HepG2 (cell line): ENCODE results near the gene CDHR5. TPM values are rescaled to one million over a fixed set of nuclear protein-coding genes. Genes with fewer than 3 reads are reported as not detected.
A peak's percentile ranks its signal among the peaks of the same experiment; 100 is the strongest.

Source experiments
- DNMT1 ChIP-seq: sonication (generic); formaldehyde crosslinking; IDR thresholded peaks from 2 replicates; pipeline ENCODE4 v1.5.1; 2020; ENCODE audit warnings: mild to moderate bottlenecking, missing genetic modification reagents
- DPF2 ChIP-seq: sonication (generic); formaldehyde crosslinking; IDR thresholded peaks from 2 replicates; pipeline ENCODE4 v1.4.0; 2020; ENCODE audit warnings: mild to moderate bottlenecking, low read depth, missing genetic modification reagents, borderline replicate concordance
- FOXJ3 ChIP-seq: sonication (generic); formaldehyde crosslinking; IDR thresholded peaks from 2 replicates; pipeline ENCODE4 v1.4.0; 2020; ENCODE audit warnings: missing genetic modification reagents, mild to moderate bottlenecking, borderline replicate concordance
- GATAD2A ChIP-seq: IDR thresholded peaks from 2 replicates; pipeline ENCODE4 v1.6.1; 2016
- HNRNPL ChIP-seq: fragments of 200-400 bp; formaldehyde crosslinking; IDR thresholded peaks from 2 replicates; pipeline ENCODE4 v1.6.1; 2017; ENCODE audit warnings: mild to moderate bottlenecking, low read depth, low read length
- HOXA3 ChIP-seq: sonication (generic); formaldehyde crosslinking; IDR thresholded peaks from 2 replicates; pipeline ENCODE4 v1.5.0; 2020; ENCODE audit warnings: missing genetic modification reagents
- NONO ChIP-seq, 2 experiments: fragments of 450-650 bp in 1 of 2; sonication (generic) in 1 of 2; formaldehyde crosslinking in 1 of 2; IDR thresholded peaks in 1 of 2; conservative IDR thresholded peaks in 1 of 2; 2 replicates each; pipeline versions ENCODE4 v1.6.1 to v1.8.0; 2017 to 2022; ENCODE audit warnings: mild to moderate bottlenecking in 1 of 2, missing genetic modification reagents in 1 of 2, moderate library complexity in 1 of 2
- NR1H2 ChIP-seq: sonication (generic); formaldehyde crosslinking; IDR thresholded peaks from 2 replicates; pipeline ENCODE4 v1.8.1; 2022; ENCODE audit warnings: low read depth, missing genetic modification reagents, borderline replicate concordance
- NR2F1 ChIP-seq, 2 experiments: fragments of 450-650 bp in 1 of 2; formaldehyde crosslinking in 1 of 2; IDR thresholded peaks; 2 replicates each; pipeline versions ENCODE4 v1.5.0 to v1.6.1; 2016 to 2020; ENCODE audit warnings: mild to moderate bottlenecking in 1 of 2, missing compliant biosample characterization in 1 of 2, missing genetic modification reagents in 1 of 2, moderate library complexity in 1 of 2
- SAP130 ChIP-seq: IDR thresholded peaks from 2 replicates; pipeline ENCODE4 v1.6.1; 2016; ENCODE audit warnings: low read depth
- SNRNP70 ChIP-seq: fragments of 200-400 bp; formaldehyde crosslinking; IDR thresholded peaks from 2 replicates; pipeline ENCODE4 v1.6.1; 2017; ENCODE audit warnings: mild to moderate bottlenecking, low read depth, low read length, moderate library complexity
- XRCC5 ChIP-seq: fragments of 200-400 bp; formaldehyde crosslinking; optimal IDR thresholded peaks from 2 replicates; pipeline ENCODE3; 2017; ENCODE audit warnings: mild to moderate bottlenecking, low read length
- ZBTB38 ChIP-seq: sonication (generic); formaldehyde crosslinking; IDR thresholded peaks from 2 replicates; pipeline ENCODE4 v1.5.1; 2020; ENCODE audit warnings: mild to moderate bottlenecking, missing genetic modification reagents
- ZFP36L2 ChIP-seq: sonication (generic); formaldehyde crosslinking; IDR thresholded peaks from 2 replicates; pipeline ENCODE4 v1.4.0; 2020; ENCODE audit warnings: missing genetic modification reagents
- ZNF138 ChIP-seq: sonication (generic); formaldehyde crosslinking; IDR thresholded peaks from 2 replicates; pipeline ENCODE4 v1.5.0; 2020; ENCODE audit warnings: mild to moderate bottlenecking, low read depth, missing genetic modification reagents
- ZNF501 ChIP-seq: sonication (generic); formaldehyde crosslinking; IDR thresholded peaks from 2 replicates; pipeline ENCODE4 v1.5.1; 2020; ENCODE audit warnings: mild to moderate bottlenecking, moderate library complexity, missing genetic modification reagents
- ZNF614 ChIP-seq: IDR thresholded peaks from 2 replicates; pipeline ENCODE4 v1.6.1; 2018; ENCODE audit warnings: missing biosample characterization, missing genetic modification reagents, inconsistent platforms, borderline replicate concordance
- ZNF619 ChIP-seq: sonication (generic); formaldehyde crosslinking; IDR thresholded peaks from 2 replicates; pipeline ENCODE4 v1.4.0; 2020; ENCODE audit warnings: mild to moderate bottlenecking, missing genetic modification reagents
- ZNF674 ChIP-seq: sonication (generic); formaldehyde crosslinking; IDR thresholded peaks from 2 replicates; pipeline ENCODE4 v1.5.0; 2020; ENCODE audit warnings: low read depth, mild to moderate bottlenecking, missing genetic modification reagents
- polyA plus RNA-seq, 8 experiments: library from polyadenylated mRNA; depleted of rRNA in 3 of 8; stranded (reverse) in 7 of 8; unstranded in 1 of 8; fragments of >200 nt; fragmentation: Illumina TruSeq in 4 of 8; extraction: Trizol in 4 of 8; gene quantifications; 2 replicates each; pipeline versions ENCODE4 v1.2.1 to v1.2.3, GENCODE V29; 2011 to 2016; ENCODE audit warnings: low read depth in 4 of 8, missing spikeins in 1 of 8, mixed read lengths in 1 of 8; ENCODE audit not compliant: insufficient read depth in 1 of 8
- total RNA-seq, 5 experiments: library from RNA; depleted of rRNA; stranded (reverse); fragments of >200 nt; fragmentation: Illumina TruSeq; extraction: Trizol; gene quantifications; 2 replicates each; pipeline ENCODE4 v1.2.3, GENCODE V29; 2016; ENCODE audit warnings: low read depth in 1 of 5
- TF ChIP-seq, protein P1 (sequence below): sonication (generic); formaldehyde crosslinking; conservative IDR thresholded peaks from 2 replicates; pipeline ENCODE4 v1.5.0; 2020; ENCODE audit warnings: missing genetic modification reagents
- TF ChIP-seq, protein P2 (sequence below): sonication (generic); formaldehyde crosslinking; IDR thresholded peaks from 2 replicates; pipeline ENCODE4 v1.5.1; 2020; ENCODE audit warnings: mild to moderate bottlenecking, missing genetic modification reagents, moderate library complexity
- TF ChIP-seq, protein P3 (sequence below): sonication (generic); IDR thresholded peaks from 2 replicates; pipeline ENCODE4 v1.6.1; 2016; ENCODE audit warnings: low read depth, borderline replicate concordance
- TF ChIP-seq, protein P4 (sequence below): sonication (generic); formaldehyde crosslinking; IDR thresholded peaks from 2 replicates; pipeline ENCODE4 v1.4.0; 2020; ENCODE audit warnings: missing genetic modification reagents, low read depth, mild to moderate bottlenecking, borderline replicate concordance

CDHR5 gene
- total and polyA plus RNA-seq, 2 of the 13 experiments (the other 11 are each of a cell fraction or from before 2014, with no cell fraction given): 0.46 to 0.71 TPM

DNA sequence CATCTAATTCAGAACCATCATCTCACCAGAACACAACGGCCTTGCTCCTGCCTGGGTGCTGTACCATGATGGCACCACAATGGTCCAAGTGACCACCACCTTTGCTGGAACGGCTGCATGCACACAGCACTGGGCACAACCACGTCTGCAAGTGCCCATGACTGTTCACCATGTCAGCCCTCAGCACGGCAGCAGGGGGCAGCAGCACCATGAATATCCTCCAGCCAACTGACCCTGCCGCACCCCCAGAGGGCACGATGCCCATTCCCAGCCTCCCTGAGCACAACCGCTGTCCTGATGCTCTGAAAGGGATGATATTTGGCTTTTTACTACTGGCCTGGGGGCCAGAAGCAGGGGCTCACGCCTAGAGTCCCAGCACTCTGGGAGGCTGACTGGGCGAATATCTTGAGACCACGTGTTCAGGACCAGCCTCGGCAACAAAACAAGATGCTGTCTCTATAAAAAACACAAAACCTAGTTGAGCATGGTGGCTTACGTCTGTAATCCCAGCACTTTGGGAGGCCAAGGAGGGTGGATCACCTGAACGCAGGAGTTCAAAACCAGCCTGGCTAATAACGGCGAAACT is 38.0 kb upstream of the CDHR5 start (continued):
- TF ChIP-seq HNRNPL (peak; percentile 96), NR1H2 (CRISPR knock-in tag) (no peak), ZNF138 (CRISPR knock-in tag) (no peak), ZNF619 (CRISPR knock-in tag) (no peak), ZNF614 (0 out of 2 replicates have a peak, but pooled peaks have one; percentile 18), SAP130 (CRISPR knock-in tag) (peak; percentile 41; the same call in 1 of the 2 replicates), ZNF501 (CRISPR knock-in tag) (peak; percentile 54; the same call in 1 of the 2 replicates), ZFP36L2 (CRISPR knock-in tag) (no peak), NR2F1 (CRISPR knock-in tag; IDR thresholded peaks at IDR 0.05) (0 out of 4 replicates have a peak, but pooled peaks of 1 of the 2 experiments have one; percentile 28), GATAD2A (CRISPR knock-in tag) (0 out of 2 replicates have a peak, but pooled peaks have one; percentile 18), NONO (IDR thresholded peaks at IDR 0.05) (no peak), NONO (CRISPR knock-in tag; conservative IDR thresholded peaks at IDR 0.05) (peak; percentile 42; the same call in 1 of the 2 replicates), SNRNP70 (no peak), DNMT1 (CRISPR knock-in tag) (0 out of 2 replicates have a peak, but pooled peaks have one; percentile 25), ZNF674 (no peak), HOXA3 (CRISPR knock-in tag) (peak; percentile 41; the same call in 1 of the 2 replicates), XRCC5 (peak; percentile 55), DPF2 (no peak), ZBTB38 (CRISPR knock-in tag) (peak; percentile 87), FOXJ3 (CRISPR knock-in tag) (no peak)
- TF ChIP-seq, protein P1, sequence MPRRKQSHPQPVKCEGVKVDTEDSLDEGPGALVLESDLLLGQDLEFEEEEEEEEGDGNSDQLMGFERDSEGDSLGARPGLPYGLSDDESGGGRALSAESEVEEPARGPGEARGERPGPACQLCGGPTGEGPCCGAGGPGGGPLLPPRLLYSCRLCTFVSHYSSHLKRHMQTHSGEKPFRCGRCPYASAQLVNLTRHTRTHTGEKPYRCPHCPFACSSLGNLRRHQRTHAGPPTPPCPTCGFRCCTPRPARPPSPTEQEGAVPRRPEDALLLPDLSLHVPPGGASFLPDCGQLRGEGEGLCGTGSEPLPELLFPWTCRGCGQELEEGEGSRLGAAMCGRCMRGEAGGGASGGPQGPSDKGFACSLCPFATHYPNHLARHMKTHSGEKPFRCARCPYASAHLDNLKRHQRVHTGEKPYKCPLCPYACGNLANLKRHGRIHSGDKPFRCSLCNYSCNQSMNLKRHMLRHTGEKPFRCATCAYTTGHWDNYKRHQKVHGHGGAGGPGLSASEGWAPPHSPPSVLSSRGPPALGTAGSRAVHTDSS (CRISPR knock-in tag): no peak
- TF ChIP-seq, protein P2, sequence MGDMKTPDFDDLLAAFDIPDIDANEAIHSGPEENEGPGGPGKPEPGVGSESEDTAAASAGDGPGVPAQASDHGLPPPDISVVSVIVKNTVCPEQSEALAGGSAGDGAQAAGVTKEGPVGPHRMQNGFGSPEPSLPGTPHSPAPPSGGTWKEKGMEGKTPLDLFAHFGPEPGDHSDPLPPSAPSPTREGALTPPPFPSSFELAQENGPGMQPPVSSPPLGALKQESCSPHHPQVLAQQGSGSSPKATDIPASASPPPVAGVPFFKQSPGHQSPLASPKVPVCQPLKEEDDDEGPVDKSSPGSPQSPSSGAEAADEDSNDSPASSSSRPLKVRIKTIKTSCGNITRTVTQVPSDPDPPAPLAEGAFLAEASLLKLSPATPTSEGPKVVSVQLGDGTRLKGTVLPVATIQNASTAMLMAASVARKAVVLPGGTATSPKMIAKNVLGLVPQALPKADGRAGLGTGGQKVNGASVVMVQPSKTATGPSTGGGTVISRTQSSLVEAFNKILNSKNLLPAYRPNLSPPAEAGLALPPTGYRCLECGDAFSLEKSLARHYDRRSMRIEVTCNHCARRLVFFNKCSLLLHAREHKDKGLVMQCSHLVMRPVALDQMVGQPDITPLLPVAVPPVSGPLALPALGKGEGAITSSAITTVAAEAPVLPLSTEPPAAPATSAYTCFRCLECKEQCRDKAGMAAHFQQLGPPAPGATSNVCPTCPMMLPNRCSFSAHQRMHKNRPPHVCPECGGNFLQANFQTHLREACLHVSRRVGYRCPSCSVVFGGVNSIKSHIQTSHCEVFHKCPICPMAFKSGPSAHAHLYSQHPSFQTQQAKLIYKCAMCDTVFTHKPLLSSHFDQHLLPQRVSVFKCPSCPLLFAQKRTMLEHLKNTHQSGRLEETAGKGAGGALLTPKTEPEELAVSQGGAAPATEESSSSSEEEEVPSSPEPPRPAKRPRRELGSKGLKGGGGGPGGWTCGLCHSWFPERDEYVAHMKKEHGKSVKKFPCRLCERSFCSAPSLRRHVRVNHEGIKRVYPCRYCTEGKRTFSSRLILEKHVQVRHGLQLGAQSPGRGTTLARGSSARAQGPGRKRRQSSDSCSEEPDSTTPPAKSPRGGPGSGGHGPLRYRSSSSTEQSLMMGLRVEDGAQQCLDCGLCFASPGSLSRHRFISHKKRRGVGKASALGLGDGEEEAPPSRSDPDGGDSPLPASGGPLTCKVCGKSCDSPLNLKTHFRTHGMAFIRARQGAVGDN (CRISPR knock-in tag): peak; percentile 57
- TF ChIP-seq, protein P3, sequence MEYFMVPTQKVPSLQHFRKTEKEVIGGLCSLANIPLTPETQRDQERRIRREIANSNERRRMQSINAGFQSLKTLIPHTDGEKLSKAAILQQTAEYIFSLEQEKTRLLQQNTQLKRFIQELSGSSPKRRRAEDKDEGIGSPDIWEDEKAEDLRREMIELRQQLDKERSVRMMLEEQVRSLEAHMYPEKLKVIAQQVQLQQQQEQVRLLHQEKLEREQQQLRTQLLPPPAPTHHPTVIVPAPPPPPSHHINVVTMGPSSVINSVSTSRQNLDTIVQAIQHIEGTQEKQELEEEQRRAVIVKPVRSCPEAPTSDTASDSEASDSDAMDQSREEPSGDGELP: no peak
- TF ChIP-seq, protein P4, sequence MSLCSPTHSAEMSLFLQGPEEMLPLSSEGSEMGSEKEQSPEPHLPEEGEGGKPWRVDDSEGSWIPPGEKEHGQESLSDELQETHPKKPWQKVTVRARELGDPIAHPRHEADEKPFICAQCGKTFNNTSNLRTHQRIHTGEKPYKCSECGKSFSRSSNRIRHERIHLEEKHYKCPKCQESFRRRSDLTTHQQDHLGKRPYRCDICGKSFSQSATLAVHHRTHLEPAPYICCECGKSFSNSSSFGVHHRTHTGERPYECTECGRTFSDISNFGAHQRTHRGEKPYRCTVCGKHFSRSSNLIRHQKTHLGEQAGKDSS (CRISPR knock-in tag): peak; percentile 53; the same call in 1 of the 2 replicates
